ENCODE measurements around the gene LGR5.

DNA sequence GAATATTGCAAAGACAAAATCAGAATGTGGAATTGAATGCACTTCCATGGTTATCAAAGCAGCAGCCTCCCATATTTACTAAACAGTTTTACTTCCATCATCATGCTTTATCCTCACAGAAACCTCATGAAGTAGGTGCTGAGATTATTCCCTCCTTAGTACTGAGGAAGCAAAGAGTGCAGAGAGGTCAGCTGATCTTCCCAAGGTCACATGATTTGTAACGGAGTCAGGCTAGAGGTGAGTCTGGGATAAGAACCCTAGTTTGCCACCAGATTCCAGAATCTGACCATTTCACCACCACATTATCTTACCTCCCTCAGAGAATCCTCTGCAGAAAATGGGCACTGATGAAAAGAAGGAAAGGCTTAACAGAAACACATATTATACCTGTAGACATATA, 102.0 kb downstream of the LGR5 start:
- TF ChIP-seq, protein P1, sequence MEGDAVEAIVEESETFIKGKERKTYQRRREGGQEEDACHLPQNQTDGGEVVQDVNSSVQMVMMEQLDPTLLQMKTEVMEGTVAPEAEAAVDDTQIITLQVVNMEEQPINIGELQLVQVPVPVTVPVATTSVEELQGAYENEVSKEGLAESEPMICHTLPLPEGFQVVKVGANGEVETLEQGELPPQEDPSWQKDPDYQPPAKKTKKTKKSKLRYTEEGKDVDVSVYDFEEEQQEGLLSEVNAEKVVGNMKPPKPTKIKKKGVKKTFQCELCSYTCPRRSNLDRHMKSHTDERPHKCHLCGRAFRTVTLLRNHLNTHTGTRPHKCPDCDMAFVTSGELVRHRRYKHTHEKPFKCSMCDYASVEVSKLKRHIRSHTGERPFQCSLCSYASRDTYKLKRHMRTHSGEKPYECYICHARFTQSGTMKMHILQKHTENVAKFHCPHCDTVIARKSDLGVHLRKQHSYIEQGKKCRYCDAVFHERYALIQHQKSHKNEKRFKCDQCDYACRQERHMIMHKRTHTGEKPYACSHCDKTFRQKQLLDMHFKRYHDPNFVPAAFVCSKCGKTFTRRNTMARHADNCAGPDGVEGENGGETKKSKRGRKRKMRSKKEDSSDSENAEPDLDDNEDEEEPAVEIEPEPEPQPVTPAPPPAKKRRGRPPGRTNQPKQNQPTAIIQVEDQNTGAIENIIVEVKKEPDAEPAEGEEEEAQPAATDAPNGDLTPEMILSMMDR (conservative IDR thresholded peaks at IDR 0.05 in 1 of 2, IDR thresholded peaks at IDR 0.05 in 1 of 2; ENCODE audit: extremely low read depth in 1 of 2, insufficient read depth in 1 of 2, low read depth in 1 of 2, low read length in 2 of 2), result no peak
- no peak for TF ChIP-seq EZH2 (IDR thresholded peaks at IDR 0.05; ENCODE audit: borderline replicate concordance, low read length)
